Measurements from ENCODE around the gene PAX5.

The PAX5 gene

GRCh38 chr9:36987891-36988290 is 46.2 kb downstream of the PAX5 start:
- DNase-seq (ENCODE audit: low read depth in 2 of 2) = no peak

GRCh38 chr9:36987409-36987808 is 46.7 kb downstream of the PAX5 start:
- DNase-seq (ENCODE audit: low read depth in 2 of 2) = no peak

GRCh38 chr9:36986468-36987408 is 47.3 kb downstream of the PAX5 start:
- no peak for DNase-seq (ENCODE audit: low read depth in 2 of 2)

- DNase-seq (ENCODE audit: low read depth in 2 of 2) = no peak
Observed at GRCh38 chr9:36985769-36986467, 48.1 kb downstream of the PAX5 start.

- no peak for DNase-seq (ENCODE audit: low read depth in 2 of 2)
Observed at GRCh38 chr9:36985061-36985768, 48.9 kb downstream of the PAX5 start.

GRCh38 chr9:36980148-36980974 is 53.7 kb downstream of the PAX5 start:
- DNase-seq (ENCODE audit: low read depth in 2 of 2) = no peak

GRCh38 chr9:36976371-36977030 is 57.6 kb downstream of the PAX5 start:
- DNase-seq (ENCODE audit: low read depth in 2 of 2) = no peak

- no peak for DNase-seq (ENCODE audit: low read depth in 2 of 2)
Observed at GRCh38 chr9:36974731-36975130, 59.3 kb downstream of the PAX5 start.

GRCh38 chr9:36971935-36972488 is 62.1 kb downstream of the PAX5 start:
- DNase-seq (ENCODE audit: low read depth in 2 of 2) = no peak

GRCh38 chr9:36970007-36970888 is 63.8 kb downstream of the PAX5 start:
- DNase-seq (ENCODE audit: low read depth in 2 of 2) = no peak

GRCh38 chr9:36969216-36969771 is 64.8 kb downstream of the PAX5 start:
- no peak for DNase-seq (ENCODE audit: low read depth in 2 of 2)

GRCh38 chr9:36968574-36969215 is 65.4 kb downstream of the PAX5 start:
- DNase-seq (ENCODE audit: low read depth in 2 of 2) = no peak

GRCh38 chr9:36967997-36968396 is 66.1 kb downstream of the PAX5 start:
- no peak for DNase-seq (ENCODE audit: low read depth in 2 of 2)

GRCh38 chr9:36966371-36967097 is 67.5 kb downstream of the PAX5 start:
- no peak for DNase-seq (ENCODE audit: low read depth in 2 of 2)

- DNase-seq (ENCODE audit: low read depth in 2 of 2) = no peak
Observed at GRCh38 chr9:36964791-36965190, 69.3 kb downstream of the PAX5 start.

- DNase-seq (ENCODE audit: low read depth in 2 of 2) = no peak
Observed at GRCh38 chr9:36963346-36963745, 70.7 kb downstream of the PAX5 start.

- DNase-seq (ENCODE audit: low read depth in 2 of 2) = no peak
Observed at GRCh38 chr9:36962691-36963090, 71.4 kb downstream of the PAX5 start.
